AG04449 (cell line): ENCODE results near the gene OSCP1.

Experiments used
- CTCF ChIA-PET: fragments of 350-600 bp; formaldehyde crosslinking; extraction: SDS; loops from one replicate; lab custom pipeline; 2021; ENCODE audit warnings: antibody characterized with exemption; lab: Yijun Ruan, JAX
- POLR2A ChIA-PET: fragments of 400-600, 350-600 bp; formaldehyde crosslinking; extraction: SDS; loops from one replicate; lab custom pipeline; 2020; ENCODE audit warnings: antibody characterized with exemption, inconsistent platforms; lab: Yijun Ruan, JAX
- DNase-seq: peaks from one replicate; pipeline ENCODE4 v3.0.0-alpha.2; 2010; ENCODE audit warnings: low read depth, low spot score
- H3K4me3 ChIP-seq: 2 replicates; pipeline ENCODE4 v1.5.1; 2011; ENCODE audit warnings: low read depth, mild to moderate bottlenecking, control low read depth, low read length
- TF ChIP-seq, protein P1 (sequence below): IDR thresholded peaks from one replicate; pipeline ENCODE4 v1.5.1; 2011; ENCODE audit warnings: mild to moderate bottlenecking, moderate library complexity, low read length, control low read depth, inconsistent platforms; ENCODE audit not compliant: insufficient read depth; ENCODE audit errors: missing control alignments

Gene OSCP1

DNA sequence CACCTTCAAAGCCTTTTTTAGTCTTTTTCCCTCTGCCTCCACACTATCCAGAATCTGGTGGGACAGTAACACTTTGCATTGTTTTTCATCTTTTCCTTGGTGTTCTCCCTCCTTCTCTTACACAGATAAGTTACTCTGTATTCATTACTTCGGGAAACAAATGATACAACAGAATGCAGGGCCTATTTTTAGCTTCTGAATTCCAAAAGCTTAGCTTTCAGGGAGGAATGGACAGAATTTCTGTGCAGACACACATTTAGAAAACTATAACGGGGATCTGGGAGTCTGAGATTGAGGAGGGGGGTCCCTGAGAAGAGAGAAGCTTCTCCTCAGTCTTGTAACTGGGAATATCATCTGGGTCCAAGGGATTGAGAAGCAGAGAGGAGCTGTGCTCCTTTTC, 61.0 kb downstream of the OSCP1 start:
- ChIA-PET POLR2A (interaction anchor here (1.1 to 1.9 kb wide), 2 partner anchors 8 to 38 kb away, joined by 3 to 6 read pairs; partner anchors contain the start of gene LSM10), CTCF (interaction anchor here (1.3 to 2.9 kb wide), 3 partner anchors 12 to 292 kb away, joined by 3 to 11 read pairs (median 4); no protein-coding TSS in a partner anchor)
- no peak for DNase-seq
- TF ChIP-seq, protein P1, sequence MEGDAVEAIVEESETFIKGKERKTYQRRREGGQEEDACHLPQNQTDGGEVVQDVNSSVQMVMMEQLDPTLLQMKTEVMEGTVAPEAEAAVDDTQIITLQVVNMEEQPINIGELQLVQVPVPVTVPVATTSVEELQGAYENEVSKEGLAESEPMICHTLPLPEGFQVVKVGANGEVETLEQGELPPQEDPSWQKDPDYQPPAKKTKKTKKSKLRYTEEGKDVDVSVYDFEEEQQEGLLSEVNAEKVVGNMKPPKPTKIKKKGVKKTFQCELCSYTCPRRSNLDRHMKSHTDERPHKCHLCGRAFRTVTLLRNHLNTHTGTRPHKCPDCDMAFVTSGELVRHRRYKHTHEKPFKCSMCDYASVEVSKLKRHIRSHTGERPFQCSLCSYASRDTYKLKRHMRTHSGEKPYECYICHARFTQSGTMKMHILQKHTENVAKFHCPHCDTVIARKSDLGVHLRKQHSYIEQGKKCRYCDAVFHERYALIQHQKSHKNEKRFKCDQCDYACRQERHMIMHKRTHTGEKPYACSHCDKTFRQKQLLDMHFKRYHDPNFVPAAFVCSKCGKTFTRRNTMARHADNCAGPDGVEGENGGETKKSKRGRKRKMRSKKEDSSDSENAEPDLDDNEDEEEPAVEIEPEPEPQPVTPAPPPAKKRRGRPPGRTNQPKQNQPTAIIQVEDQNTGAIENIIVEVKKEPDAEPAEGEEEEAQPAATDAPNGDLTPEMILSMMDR, result no peak
- H3K4me3 ChIP-seq, result no peak overlapping the region

DNA sequence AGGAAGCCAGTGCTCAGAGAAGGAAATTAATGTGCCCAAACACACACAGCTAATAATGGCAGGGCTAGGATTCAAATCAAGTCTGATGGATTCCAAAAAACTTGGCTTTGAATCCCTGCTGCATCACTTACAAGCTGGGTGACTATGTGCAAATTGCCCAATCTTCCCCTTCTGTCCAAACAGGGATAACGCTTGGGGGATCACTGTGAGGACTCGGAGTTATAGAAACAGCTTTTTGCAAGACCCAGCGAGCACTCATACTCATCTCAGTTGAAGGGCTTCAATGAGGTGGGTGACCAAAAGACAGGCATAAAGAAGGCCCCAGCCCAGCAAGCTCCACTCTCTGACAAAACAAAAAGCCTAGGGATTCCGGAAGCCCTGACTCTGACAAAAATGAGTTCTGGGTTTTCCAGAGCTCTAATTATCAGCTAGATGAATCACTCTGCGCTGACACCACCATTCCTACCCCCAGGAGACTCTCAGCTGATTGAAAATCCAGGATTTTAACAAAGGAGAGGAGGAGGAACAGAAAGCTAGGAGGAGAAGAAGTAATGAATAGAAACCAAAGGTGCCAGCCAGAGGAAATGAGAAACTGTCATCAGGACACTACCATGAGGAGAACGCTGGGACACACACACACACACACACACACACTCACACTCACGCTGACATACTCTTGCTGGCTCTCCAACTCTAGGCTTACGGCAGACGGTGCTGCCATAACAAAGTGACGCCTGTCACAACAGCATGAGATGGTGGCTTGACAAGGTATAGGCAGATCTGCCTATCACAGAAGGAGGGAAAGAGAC, 62.9 kb downstream of the OSCP1 start:
- no peak for DNase-seq
- ChIA-PET POLR2A (interaction anchor here (0.6 to 2.1 kb wide), 15 partner anchors 10 to 1632 kb away, joined by 3 to 44 read pairs (median 7); partner anchors contain the start of genes EVA1B, LSM10, THRAP3 and TRAPPC3), CTCF (interaction anchor here (0.6 to 5.0 kb wide), 8 partner anchors 10 to 292 kb away, joined by 3 to 29 read pairs (median 4); no protein-coding TSS in a partner anchor)
- TF ChIP-seq, protein P1, result no peak
- H3K4me3 ChIP-seq, result peak overlapping the region; percentile 49

DNA sequence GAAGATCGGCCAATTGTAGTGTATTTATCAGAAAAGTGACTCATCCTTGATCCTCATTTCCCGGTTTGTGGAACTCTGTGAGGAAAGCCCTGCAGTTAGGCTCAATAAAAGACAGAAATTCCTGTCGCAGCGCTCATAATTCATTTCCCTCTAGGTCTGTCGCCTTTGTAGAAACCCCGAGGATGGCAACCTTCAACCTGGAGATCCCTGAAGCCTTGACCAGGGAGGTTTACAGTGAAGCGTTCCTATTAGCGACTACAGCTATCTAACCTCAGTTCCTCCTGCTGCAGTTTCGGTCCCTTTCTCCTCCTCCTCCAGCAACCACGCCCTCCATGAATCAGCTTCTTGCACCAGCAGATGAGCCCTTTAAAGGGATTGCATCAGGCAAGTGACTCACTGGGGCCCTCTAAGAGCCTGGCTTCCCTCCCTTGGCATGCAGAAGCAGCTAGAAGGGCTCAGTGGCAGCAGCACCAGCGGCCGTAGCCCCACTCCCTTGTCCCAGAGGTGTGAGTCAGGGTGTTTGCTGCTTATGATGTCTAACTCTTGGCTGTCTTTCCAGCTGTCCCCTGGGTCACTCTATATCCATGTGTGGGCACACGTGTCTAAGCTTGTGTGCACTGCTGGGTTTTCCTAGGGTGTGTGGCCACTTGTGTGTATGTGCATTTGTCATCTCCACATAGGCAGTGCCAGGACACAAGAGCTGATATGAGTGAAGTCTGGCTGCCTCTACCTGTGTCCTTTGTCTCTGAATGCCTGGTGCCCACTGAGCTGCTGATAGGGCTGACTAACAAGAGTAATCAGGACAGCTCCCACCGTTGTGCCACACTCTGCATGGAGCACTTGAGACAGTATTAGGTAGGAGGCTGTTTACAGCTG, 63.7 kb downstream of the OSCP1 start:
- peak overlapping the region; percentile 49 for H3K4me3 ChIP-seq
- ChIA-PET CTCF (interaction anchor here (0.8 to 5.0 kb wide), 7 partner anchors 9 to 287 kb away, joined by 3 to 29 read pairs (median 4); no protein-coding TSS in a partner anchor), POLR2A (interaction anchor here (0.6 to 2.1 kb wide), 18 partner anchors 11 to 1633 kb away, joined by 3 to 44 read pairs (median 6); partner anchors contain the start of genes EVA1B, LSM10, THRAP3 and TRAPPC3)
- TF ChIP-seq, protein P1, result no peak
- DNase-seq, result peak; percentile 100

DNA sequence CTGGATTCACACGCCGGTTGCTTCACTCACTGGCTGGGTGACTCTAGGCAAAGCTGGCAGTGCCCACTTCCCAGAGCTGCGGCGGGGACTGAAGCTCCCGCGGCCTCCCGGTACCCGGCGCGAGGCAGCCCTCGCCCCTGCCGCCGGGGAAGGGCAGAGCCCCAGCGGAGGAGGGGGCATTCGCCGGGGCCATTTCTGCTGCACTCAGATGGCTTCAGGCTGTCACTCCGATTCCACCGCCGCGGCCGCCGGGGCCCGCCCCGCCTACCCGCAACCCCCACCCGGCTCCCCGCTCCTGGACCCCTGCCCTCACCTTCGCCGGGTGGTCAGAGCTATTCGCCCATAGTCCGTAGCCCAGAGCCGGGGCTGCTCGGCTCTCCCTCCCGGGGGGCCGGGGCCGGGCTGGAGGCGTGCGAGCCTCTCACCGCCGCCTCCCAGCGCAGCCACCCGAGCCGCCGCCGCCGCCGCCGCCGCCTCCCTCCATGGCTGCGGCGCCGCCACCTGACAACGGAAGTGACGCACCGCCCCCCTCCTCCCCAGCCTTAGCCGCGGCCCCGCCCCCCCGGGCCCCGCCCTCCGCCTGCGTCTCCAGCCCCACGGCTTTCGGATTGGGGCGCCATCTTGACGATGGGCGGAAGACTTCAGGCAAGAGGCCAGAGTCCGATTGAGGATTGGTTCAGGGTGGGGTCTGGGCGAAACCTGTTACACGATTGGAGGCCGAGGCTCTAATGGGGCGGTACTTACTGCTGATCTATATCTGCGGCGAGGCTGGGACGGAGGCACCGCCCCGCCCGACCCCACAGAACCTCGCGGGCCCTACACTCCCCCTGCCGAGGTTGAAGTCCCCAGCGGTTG, 64.6 kb downstream of the OSCP1 start, which contains the start of gene STK40:
STK40 (minus strand) TSS at position 515 of the 855 bp plus-strand sequence. CDS start 24,592 bp downstream, outside the sequence.
- CTCF ChIA-PET, result interaction anchor here (1.0 to 5.0 kb wide), 4 partner anchors 8 to 251 kb away, joined by 3 to 29 read pairs (median 4); no protein-coding TSS in a partner anchor
- peak; percentile 98 for DNase-seq
- H3K4me3 ChIP-seq, result peak within 1 kb of the TSS; percentile 88
- TF ChIP-seq, protein P1, result no peak
- POLR2A ChIA-PET, result interaction anchor here (1.0 to 2.1 kb wide), 16 partner anchors 12 to 236 kb away, joined by 3 to 44 read pairs (median 7); partner anchors contain the start of genes EVA1B, LSM10, THRAP3 and TRAPPC3
